ENCODE results near the gene NFIC. TPM values are rescaled to one million over a fixed set of nuclear protein-coding genes. Genes with fewer than 3 reads are reported as not detected.
A peak's percentile ranks its signal among the peaks of the same experiment; 100 is the strongest.

NFIC gene
- total RNA-seq, 6 experiments from 2014 or later, result 186 to 219 (median 211) TPM

- DNase-seq, result no peak
- no peaks in the 10 kb centered on the region for H3K9me3 Mint-ChIP-seq
Measured at GRCh38 chr19:3401004-3401768, 34.8 kb downstream of the NFIC start.

GRCh38 chr19:3402631-3403443 lies 36.5 kb downstream of the NFIC start:
- no peak for TF ChIP-seq CTCF (IDR thresholded peaks at IDR 0.05)
- Mint-ChIP-seq H3K4me3 (peak overlapping the region; percentile 80), H3K27me3 (ENCODE audit: insufficient read depth) (peaks cover 6% of the 10 kb centered on the region), H3K9me3 (no peaks in the 10 kb centered on the region), H3K36me3 (ENCODE audit: low read depth) (peaks cover 19% of the 10 kb centered on the region), H3K27ac (peak overlapping the region; percentile 99), H3K4me1 (ENCODE audit: low read depth) (peaks cover 34% of the 10 kb centered on the region)
- DNase-seq, result no peak

More at GRCh38 chr19:3401004-3401768, 34.8 kb downstream of the NFIC start:
- Mint-ChIP-seq H3K4me1 (ENCODE audit: low read depth) (peaks cover 42% of the 10 kb centered on the region), H3K27me3 (ENCODE audit: insufficient read depth) (peaks cover 6% of the 10 kb centered on the region), H3K27ac (no peak overlapping the region; the same call in 1 of the 2 replicates), H3K4me3 (no peak overlapping the region), H3K36me3 (ENCODE audit: low read depth) (peaks cover 19% of the 10 kb centered on the region)
- TF ChIP-seq CTCF (IDR thresholded peaks at IDR 0.05), result no peak

- Mint-ChIP-seq H3K4me3 (peak overlapping the region; percentile 80), H3K27me3 (ENCODE audit: insufficient read depth) (peaks cover 6% of the 10 kb centered on the region), H3K27ac (peak overlapping the region; percentile 99), H3K4me1 (ENCODE audit: low read depth) (peaks cover 34% of the 10 kb centered on the region), H3K36me3 (ENCODE audit: low read depth) (peaks cover 19% of the 10 kb centered on the region), H3K9me3 (no peaks in the 10 kb centered on the region)
- DNase-seq, result peak; percentile 92
- no peak for TF ChIP-seq CTCF (IDR thresholded peaks at IDR 0.05)
Measured at GRCh38 chr19:3403489-3404323, 37.3 kb downstream of the NFIC start.

- no peaks in the 10 kb centered on the region for H3K9me3 Mint-ChIP-seq
- peak overlapping the region; percentile 80 for H3K4me3 Mint-ChIP-seq
- peaks cover 6% of the 10 kb centered on the region for H3K27me3 Mint-ChIP-seq (ENCODE audit: insufficient read depth)
- peaks cover 19% of the 10 kb centered on the region for H3K36me3 Mint-ChIP-seq (ENCODE audit: low read depth)
- peaks cover 35% of the 10 kb centered on the region for H3K4me1 Mint-ChIP-seq (ENCODE audit: low read depth)
- peak; percentile 88 for DNase-seq
- no peak for TF ChIP-seq CTCF (IDR thresholded peaks at IDR 0.05)
- H3K27ac Mint-ChIP-seq, result peak overlapping the region; percentile 99
Measured at GRCh38 chr19:3404324-3405260, 38.2 kb downstream of the NFIC start.
